ENCODE measurements around the gene NOTCH3.

DNA sequence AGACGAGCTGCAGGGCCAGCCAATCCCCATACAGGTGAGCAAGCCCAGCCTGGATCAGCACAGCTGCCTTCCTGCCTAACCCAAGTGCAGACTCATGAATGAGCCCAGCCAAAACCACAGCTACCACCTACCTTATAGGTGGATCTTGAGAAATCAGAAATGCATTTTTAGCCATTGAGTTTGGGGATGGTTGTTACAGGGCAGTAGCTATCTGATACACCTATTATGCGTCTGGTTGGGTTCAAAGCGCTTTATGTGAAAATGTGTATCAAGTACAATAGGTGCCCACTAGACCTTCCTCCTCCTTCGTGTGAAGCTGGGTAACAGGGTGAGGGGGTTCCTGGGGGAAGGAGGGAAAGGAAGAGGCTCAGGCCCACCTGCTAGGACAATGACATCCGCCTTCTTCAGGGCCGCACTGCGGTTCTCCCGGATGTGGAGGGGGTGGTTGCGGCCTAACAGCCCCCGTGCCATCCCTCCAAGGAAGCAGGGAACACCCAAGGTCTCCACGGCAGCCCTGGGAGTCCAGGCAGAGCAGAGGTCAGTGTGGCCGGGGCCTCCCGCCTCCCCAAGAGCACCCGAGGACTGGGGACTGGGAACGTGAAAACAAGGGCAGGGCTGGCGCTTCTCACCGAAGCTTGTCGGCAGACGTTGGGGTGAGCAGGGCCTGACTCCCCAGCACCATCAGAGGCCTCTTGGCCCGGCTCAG lies 81.9 kb downstream of the NOTCH3 start:
- TF ChIP-seq, protein P1, sequence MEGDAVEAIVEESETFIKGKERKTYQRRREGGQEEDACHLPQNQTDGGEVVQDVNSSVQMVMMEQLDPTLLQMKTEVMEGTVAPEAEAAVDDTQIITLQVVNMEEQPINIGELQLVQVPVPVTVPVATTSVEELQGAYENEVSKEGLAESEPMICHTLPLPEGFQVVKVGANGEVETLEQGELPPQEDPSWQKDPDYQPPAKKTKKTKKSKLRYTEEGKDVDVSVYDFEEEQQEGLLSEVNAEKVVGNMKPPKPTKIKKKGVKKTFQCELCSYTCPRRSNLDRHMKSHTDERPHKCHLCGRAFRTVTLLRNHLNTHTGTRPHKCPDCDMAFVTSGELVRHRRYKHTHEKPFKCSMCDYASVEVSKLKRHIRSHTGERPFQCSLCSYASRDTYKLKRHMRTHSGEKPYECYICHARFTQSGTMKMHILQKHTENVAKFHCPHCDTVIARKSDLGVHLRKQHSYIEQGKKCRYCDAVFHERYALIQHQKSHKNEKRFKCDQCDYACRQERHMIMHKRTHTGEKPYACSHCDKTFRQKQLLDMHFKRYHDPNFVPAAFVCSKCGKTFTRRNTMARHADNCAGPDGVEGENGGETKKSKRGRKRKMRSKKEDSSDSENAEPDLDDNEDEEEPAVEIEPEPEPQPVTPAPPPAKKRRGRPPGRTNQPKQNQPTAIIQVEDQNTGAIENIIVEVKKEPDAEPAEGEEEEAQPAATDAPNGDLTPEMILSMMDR (IDR thresholded peaks at IDR 0.05): no peak
- TF ChIP-seq POLR2A (IDR thresholded peaks at IDR 0.05): no peak

Data from gastroesophageal sphincter (tissue), 3 donors.